ENCODE measurements around the gene USP21. TPM values are rescaled to one million over a fixed set of nuclear protein-coding genes. Genes with fewer than 3 reads are reported as not detected.
A peak's percentile ranks its signal among the peaks of the same experiment; 100 is the strongest.

Gene USP21
- polyA plus RNA-seq, 3 donors: 11.0 to 42.8 (median 11.3) TPM

DNA sequence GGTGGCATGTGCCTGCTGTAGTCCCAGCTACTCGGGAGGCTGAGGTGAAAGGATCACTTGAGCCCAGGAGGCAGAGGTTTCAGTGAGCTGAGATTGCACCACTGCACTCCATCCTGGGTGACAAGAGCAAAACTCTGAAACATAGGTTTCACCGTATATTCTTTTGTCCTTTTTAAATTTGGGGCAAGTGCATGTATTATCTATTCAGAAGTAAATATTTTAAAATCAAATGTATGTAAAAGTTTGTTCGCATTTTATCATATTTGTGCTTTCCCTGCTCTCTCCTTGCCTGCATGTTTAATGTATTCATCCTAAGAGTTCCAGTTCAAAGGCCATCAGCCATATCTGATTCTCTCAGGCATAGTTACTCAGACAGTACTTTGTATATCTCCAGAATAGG is 13.5 kb upstream of the USP21 start:
- Histone ChIP-seq H4K20me1 (ENCODE audit: insufficient read depth, low read length) (no peaks in the 10 kb centered on the region), H3K27me3 (ENCODE audit: control insufficient read depth in 2 of 2, insufficient read depth in 2 of 2, low read length in 2 of 2) (no peaks in the 10 kb centered on the region), H2AFZ (ENCODE audit: insufficient read depth, low read depth, low read length, poor library complexity, severe bottlenecking) (no peak overlapping the region), H3K4me3 (replicated peaks in 1 of 3; ENCODE audit: low read depth in 2 of 3, low read length in 3 of 3) (no peak overlapping the region), H3K27ac (ENCODE audit: low read depth in 1 of 2, low read length in 2 of 2) (no peak overlapping the region), H3K36me3 (replicated peaks in 1 of 2; ENCODE audit: control insufficient read depth in 1 of 2, insufficient read depth in 2 of 2, low read length in 2 of 2) (no peaks in the 10 kb centered on the region), H3K4me2 (replicated peaks; ENCODE audit: extremely low read depth, low read length, poor library complexity, severe bottlenecking) (no peak overlapping the region), H3K9ac (ENCODE audit: insufficient read depth, low read length, poor library complexity, severe bottlenecking) (no peak overlapping the region), H3K9me3 (replicated peaks in 1 of 2; ENCODE audit: control insufficient read depth in 1 of 2, insufficient read depth in 1 of 2, low read length in 2 of 2) (no peaks in the 10 kb centered on the region), H3K4me1 (ENCODE audit: control insufficient read depth in 1 of 2, insufficient read depth in 2 of 2, low read length in 2 of 2) (no peaks in the 10 kb centered on the region), H3K79me2 (ENCODE audit: insufficient read depth, low read length) (no peaks in the 10 kb centered on the region)
- Mint-ChIP-seq H3K9me3 (no peaks in the 10 kb centered on the region), H3K36me3 (no peaks in the 10 kb centered on the region), H3K4me1 (peaks cover 2% of the 10 kb centered on the region), H3K4me3 (no peak overlapping the region), H3K27me3 (ENCODE audit: low read depth in 3 of 3) (peaks cover 0 to 2% (median 1%) of the 10 kb centered on the region in 3 donors), H3K27ac (no peak overlapping the region)
- TF ChIP-seq, protein P1, sequence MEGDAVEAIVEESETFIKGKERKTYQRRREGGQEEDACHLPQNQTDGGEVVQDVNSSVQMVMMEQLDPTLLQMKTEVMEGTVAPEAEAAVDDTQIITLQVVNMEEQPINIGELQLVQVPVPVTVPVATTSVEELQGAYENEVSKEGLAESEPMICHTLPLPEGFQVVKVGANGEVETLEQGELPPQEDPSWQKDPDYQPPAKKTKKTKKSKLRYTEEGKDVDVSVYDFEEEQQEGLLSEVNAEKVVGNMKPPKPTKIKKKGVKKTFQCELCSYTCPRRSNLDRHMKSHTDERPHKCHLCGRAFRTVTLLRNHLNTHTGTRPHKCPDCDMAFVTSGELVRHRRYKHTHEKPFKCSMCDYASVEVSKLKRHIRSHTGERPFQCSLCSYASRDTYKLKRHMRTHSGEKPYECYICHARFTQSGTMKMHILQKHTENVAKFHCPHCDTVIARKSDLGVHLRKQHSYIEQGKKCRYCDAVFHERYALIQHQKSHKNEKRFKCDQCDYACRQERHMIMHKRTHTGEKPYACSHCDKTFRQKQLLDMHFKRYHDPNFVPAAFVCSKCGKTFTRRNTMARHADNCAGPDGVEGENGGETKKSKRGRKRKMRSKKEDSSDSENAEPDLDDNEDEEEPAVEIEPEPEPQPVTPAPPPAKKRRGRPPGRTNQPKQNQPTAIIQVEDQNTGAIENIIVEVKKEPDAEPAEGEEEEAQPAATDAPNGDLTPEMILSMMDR (IDR thresholded peaks at IDR 0.05): no peak
- no peak for DNase-seq
- 100% methylated on average over 1 of the region's 3 CpGs for WGBS (ENCODE audit: insufficient coverage)
- intact Hi-C loops (cut with micrococcal nuclease): loop anchor here in 1 of 2 donors (10.0 kb wide), 1 partner anchor 151 kb away; no protein-coding TSS in a partner anchor

DNA sequence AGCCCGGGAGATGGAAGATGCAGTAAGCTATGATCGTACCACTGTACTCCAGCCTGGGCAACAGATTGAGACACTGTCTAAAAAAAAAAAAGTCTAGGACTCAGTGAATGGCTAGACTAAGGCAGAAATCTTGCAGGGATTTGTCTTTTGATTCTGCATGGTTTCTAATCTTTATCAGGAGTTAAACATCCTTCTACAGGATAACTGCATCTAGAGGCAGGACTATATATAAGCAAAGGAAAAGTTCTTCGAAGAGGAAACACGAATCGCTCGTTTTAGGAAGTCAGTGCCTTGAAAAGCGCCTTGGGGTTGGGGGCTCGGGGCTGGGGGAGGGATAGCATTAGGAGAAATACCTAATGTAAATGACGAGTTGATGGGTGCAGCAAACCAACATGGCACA is 6.1 kb upstream of the USP21 start:
- Histone ChIP-seq H3K4me1 (ENCODE audit: control insufficient read depth in 1 of 2, insufficient read depth in 2 of 2, low read length in 2 of 2) (peaks cover 14 to 16% of the 10 kb centered on the region in 2 donors), H3K4me2 (replicated peaks; ENCODE audit: extremely low read depth, low read length, poor library complexity, severe bottlenecking) (peak overlapping the region; percentile 81), H3K27me3 (ENCODE audit: control insufficient read depth in 2 of 2, insufficient read depth in 2 of 2, low read length in 2 of 2) (no peaks in the 10 kb centered on the region), H4K20me1 (ENCODE audit: insufficient read depth, low read length) (no peaks in the 10 kb centered on the region), H3K9ac (ENCODE audit: insufficient read depth, low read length, poor library complexity, severe bottlenecking) (peak overlapping the region; percentile 88), H3K79me2 (ENCODE audit: insufficient read depth, low read length) (peaks cover 20% of the 10 kb centered on the region), H2AFZ (ENCODE audit: insufficient read depth, low read depth, low read length, poor library complexity, severe bottlenecking) (peak overlapping the region; percentile 87), H3K9me3 (replicated peaks in 1 of 2; ENCODE audit: control insufficient read depth in 1 of 2, insufficient read depth in 1 of 2, low read length in 2 of 2) (no peaks in the 10 kb centered on the region), H3K4me3 (replicated peaks in 1 of 3; ENCODE audit: low read depth in 2 of 3, low read length in 3 of 3) (peak overlapping the region; percentile 80 to 98 (median 95)), H3K36me3 (replicated peaks in 1 of 2; ENCODE audit: control insufficient read depth in 1 of 2, insufficient read depth in 2 of 2, low read length in 2 of 2) (peaks cover 13 to 15% of the 10 kb centered on the region in 2 donors), H3K27ac (ENCODE audit: low read depth in 1 of 2, low read length in 2 of 2) (peak overlapping the region in 1 of 2 donors; percentile 96)
- TF ChIP-seq, protein P1 (IDR thresholded peaks at IDR 0.05): no peak
- DNase-seq: no peak
- Mint-ChIP-seq H3K27me3 (ENCODE audit: low read depth in 3 of 3) (no peaks in the 10 kb centered on the region), H3K4me1 (peaks cover 19% of the 10 kb centered on the region), H3K27ac (peak overlapping the region; percentile 48 to 100 (median 99)), H3K4me3 (peak overlapping the region; percentile 94 to 98), H3K9me3 (no peaks in the 10 kb centered on the region), H3K36me3 (peaks cover 10 to 21% of the 10 kb centered on the region in 2 donors)
- no CpG with 5 or more reads among the region's 9 CpGs for WGBS (ENCODE audit: insufficient coverage)
- intact Hi-C loops (cut with micrococcal nuclease): loop anchor here in 1 of 2 donors (5.0 kb wide), 1 partner anchor 36 kb away; the partner anchor contains the start of genes NIT1 and PFDN2

All from CD14-positive monocyte (primary cell).